Omental fat pad (tissue), 4 donors: Measurements from ENCODE around the gene LGALS12. TPM values are rescaled to one million over a fixed set of nuclear protein-coding genes. Genes with fewer than 3 reads are reported as not detected.

Source experiments
- ATAC-seq: fragments of 150-250 bp; one replicate; pipeline ENCODE4 v1.9.1; 2016; ENCODE audit warnings: mild to moderate bottlenecking, moderate library complexity; ENCODE audit not compliant: low FRiP score
- DNase-seq: peaks from one replicate; pipeline ENCODE4 v3.0.0-alpha.2; 2019; ENCODE audit warnings: low spot score
- total RNA-seq, 4 donors: library from RNA; depleted of rRNA; stranded (reverse); fragments of >200 nt; gene quantifications; one replicate each; pipeline ENCODE4 v1.1.0, GENCODE V29; 2016
- TF ChIP-seq, protein P1 (sequence below), 3 donors: fragments of 450-650 bp; IDR thresholded peaks; one replicate each; pipeline ENCODE4 v1.5.1; 2016 to 2017; ENCODE audit warnings: antibody characterized with exemption in 3 of 3, mild to moderate bottlenecking in 3 of 3, moderate library complexity in 2 of 3

The LGALS12 gene
- total RNA-seq, 4 donors from 2014 or later = 59.3 to 98.5 (median 78.3) TPM

DNA sequence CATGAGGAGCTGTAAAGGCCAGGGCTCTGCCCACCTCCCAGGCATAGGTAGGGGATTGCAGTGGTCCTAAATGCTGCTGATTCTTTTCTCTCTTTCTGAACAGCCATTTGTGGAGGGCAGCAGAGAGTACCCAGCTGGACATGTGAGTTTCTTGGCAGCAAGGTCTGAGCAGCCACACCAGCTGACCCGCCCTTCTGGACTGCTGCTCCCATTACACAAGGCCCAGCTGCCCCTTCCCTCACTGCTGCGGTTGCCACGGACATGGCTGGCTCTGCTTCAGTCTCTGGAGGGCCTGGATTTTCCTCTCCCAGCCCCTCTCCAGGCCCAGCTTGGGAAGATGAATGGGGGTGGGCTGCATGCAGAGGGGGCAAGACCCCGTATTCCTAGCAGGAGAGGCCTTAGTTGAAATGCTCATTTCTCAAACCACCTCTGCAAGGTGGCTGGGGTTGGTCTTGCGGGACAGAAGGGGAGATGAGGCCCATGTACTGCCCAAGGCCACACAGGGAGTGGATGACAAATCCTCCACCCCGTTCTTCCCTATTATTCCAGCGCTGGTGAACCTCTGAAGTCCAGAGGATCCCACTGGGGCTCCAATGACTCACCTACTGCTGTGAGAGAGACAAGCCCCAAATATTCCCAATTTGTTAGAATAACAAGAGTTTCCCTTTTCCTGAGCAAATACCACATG, 4.6 kb downstream of the LGALS12 start:
- no peak for DNase-seq
- TF ChIP-seq, protein P1, sequence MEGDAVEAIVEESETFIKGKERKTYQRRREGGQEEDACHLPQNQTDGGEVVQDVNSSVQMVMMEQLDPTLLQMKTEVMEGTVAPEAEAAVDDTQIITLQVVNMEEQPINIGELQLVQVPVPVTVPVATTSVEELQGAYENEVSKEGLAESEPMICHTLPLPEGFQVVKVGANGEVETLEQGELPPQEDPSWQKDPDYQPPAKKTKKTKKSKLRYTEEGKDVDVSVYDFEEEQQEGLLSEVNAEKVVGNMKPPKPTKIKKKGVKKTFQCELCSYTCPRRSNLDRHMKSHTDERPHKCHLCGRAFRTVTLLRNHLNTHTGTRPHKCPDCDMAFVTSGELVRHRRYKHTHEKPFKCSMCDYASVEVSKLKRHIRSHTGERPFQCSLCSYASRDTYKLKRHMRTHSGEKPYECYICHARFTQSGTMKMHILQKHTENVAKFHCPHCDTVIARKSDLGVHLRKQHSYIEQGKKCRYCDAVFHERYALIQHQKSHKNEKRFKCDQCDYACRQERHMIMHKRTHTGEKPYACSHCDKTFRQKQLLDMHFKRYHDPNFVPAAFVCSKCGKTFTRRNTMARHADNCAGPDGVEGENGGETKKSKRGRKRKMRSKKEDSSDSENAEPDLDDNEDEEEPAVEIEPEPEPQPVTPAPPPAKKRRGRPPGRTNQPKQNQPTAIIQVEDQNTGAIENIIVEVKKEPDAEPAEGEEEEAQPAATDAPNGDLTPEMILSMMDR (IDR thresholded peaks at IDR 0.05) = no peak
- ATAC-seq = peak; percentile 53

DNA sequence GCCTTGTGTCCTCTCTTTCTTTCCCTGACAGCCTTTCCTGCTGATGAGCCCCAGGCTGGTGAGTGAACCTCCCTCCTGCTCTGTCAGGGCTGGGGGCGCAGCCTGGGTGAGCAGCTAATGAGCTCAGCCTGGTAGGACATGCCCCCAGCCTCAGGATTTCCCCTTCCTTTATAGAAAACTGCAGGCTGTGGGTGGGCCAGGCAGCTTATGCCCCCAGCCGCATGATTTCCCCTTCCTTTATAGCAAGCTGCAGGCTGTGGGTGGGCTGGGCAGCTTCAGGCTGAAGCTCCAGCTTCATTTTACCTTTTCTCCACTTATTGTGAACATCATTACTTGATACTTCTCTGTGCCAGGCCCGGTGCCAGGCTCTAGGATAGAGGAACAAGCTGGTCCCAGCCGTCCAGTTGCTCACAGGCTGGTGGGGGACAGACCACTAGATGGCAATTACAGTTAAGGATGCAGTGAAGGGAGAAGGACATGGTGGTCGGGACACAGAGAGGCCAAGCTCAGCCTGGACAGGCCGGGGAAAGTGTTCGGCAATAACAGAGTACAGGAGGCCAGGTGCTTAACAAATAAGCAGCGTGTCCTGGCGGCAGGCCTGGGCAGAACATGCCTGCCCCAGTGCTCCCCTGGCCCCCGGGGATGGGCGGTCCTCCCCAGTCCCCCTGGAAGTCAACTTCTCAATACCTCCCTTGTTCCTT, 5.3 kb downstream of the LGALS12 start:
- ATAC-seq (no peak), DNase-seq (no peak)
- TF ChIP-seq, protein P1 (IDR thresholded peaks at IDR 0.05) = no peak

GRCh38 chr11:63512816-63513215, 6.9 kb downstream of the LGALS12 start:
- TF ChIP-seq, protein P1 (IDR thresholded peaks at IDR 0.05) = no peak
- DNase-seq (no peak), ATAC-seq (no peak)

DNA sequence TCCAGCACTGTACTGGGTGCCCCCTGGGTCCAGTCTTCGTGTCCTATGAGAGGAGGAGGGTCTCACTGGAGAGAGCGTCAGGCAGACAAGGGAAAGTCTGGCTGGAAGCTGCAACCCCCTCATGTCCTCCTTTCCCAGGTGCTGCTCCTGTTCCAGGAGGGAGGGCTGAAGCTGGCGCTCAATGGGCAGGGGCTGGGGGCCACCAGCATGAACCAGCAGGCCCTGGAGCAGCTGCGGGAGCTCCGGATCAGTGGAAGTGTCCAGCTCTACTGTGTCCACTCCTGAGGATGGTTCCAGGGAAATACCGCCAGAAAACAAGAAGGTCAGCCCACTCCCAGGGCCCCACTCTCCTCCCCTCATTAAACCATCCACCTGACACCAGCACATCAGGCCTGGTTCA, 10.2 kb downstream of the LGALS12 start:
- DNase-seq = no peak
- no peak for ATAC-seq
- TF ChIP-seq, protein P1 (IDR thresholded peaks at IDR 0.05) = no peak

DNA sequence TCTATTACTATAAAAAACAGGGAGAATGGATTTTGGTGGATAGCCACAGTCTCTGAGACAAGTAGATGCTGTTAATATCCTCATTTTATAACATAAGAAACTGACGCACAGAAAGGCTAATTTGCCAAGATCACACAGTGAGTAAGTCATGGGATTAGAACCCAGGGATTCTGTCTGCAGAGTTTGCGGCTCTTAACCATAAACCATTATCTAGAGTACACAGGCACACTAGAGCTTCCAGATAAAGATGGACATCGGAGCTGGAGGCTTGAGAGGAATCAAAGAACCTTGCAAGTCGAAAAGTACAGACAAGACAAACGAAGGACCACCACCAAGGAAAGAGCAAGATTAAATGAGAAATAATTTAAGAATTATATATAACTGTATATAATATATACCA, 11.3 kb downstream of the LGALS12 start:
- ATAC-seq (no peak), DNase-seq (no peak)

DNA sequence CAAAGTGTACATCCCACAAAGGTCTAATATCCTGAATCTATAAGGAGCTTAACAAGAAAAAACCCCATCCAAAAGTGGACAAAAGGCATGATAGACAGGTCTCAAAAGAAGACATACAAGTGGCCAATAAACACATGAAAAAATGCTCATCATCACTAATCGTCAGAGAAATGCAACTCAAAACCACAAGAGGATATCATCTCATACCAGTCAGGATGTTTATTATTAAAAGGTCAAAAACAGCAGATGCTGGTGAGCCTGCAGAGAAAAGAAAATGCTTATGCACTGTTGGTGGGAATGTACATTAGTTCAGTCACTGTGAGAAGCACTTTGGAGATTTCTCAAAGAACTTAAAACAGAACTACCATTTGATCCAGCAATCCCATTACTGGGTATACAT, 12.7 kb downstream of the LGALS12 start:
- TF ChIP-seq, protein P1 (IDR thresholded peaks at IDR 0.05) = no peak
- no peak for DNase-seq
- ATAC-seq = no peak

More for the DNA sequence above, 11.3 kb downstream of the LGALS12 start:
- TF ChIP-seq, protein P1 (IDR thresholded peaks at IDR 0.05) = no peak
